HCT116 (cell line): ENCODE results near the gene NUDT16L1. TPM values are rescaled to one million over a fixed set of nuclear protein-coding genes. Genes with fewer than 3 reads are reported as not detected.

Source experiments
- ATAC-seq: fragments of 200-7000 bp; cut with Tn5 transposase; 2 replicates; pipeline ENCODE4 v1.9.1; 2020; ENCODE audit warnings: mild to moderate bottlenecking, moderate library complexity
- BruUV-seq: library from RNA; stranded (reverse); fragments of 400-500 nt; replicated peaks from 2 replicates; lab custom pipeline; 2021; lab: Mats Ljungman, UMichigan
- CTCF ChIA-PET: fragments of 300-600 bp; sonication (Branson Sonifier 250); formaldehyde crosslinking; loops from one replicate; lab custom pipeline; 2021; ENCODE audit warnings: antibody characterized with exemption; lab: Charles Lee
- POLR2A ChIA-PET: fragments of 300-600, 350-600 bp; sonication (Branson Sonifier 250); formaldehyde crosslinking; loops from one replicate; lab custom pipeline; 2021; ENCODE audit warnings: antibody characterized with exemption; lab: Charles Lee
- RAD21 ChIA-PET, 2 experiments: fragments of 300-600 bp; sonication (Branson Sonifier 250); formaldehyde crosslinking; loops; one replicate each; lab custom pipeline; 2023; ENCODE audit warnings: low total read pairs in 2 of 2; ENCODE audit not compliant: uncharacterized antibody in 2 of 2, unreplicated experiment in 2 of 2, low non-redundant PET in 1 of 2; lab: Charles Lee
- DNase-seq: peaks from one replicate; pipeline ENCODE4 v3.0.0-alpha.2; 2010; ENCODE audit warnings: low read depth, low spot score
- H2AFZ ChIP-seq: fragments of 200-600 bp; shearing (Covaris generic), sonication (generic); 2 replicates; pipeline ENCODE4 v1.6.1; 2017; ENCODE audit warnings: low read depth, mixed run types, mixed read lengths, antibody characterized with exemption, low read length; ENCODE audit not compliant: poor library complexity, severe bottlenecking
- H3K27ac ChIP-seq: 2 replicates; pipeline ENCODE4 v1.5.1; 2012; ENCODE audit warnings: low read depth, low read length
- H3K27me3 ChIP-seq: fragments of 200-600 bp; sonication (generic); 2 replicates; pipeline ENCODE4 v1.6.1; 2016; ENCODE audit warnings: mixed run types, low read length, mixed read lengths; ENCODE audit not compliant: insufficient read depth
- H3K36me3 ChIP-seq, 2 experiments: fragments of 200-500 bp in 1 of 2; fragments of 200-600 bp in 1 of 2; sonication (Bioruptor generic) in 1 of 2; sonication (generic) in 1 of 2; 2 replicates each; pipeline versions ENCODE4 v1.5.1 to v1.6.1; 2014 to 2016; ENCODE audit warnings: low read length in 2 of 2, inconsistent platforms in 1 of 2, mixed read lengths in 1 of 2, mixed run types in 1 of 2; ENCODE audit not compliant: insufficient read depth in 2 of 2, control insufficient read depth in 1 of 2
- H3K4me1 ChIP-seq, 2 experiments: fragments of 200-600 bp in 1 of 2; sonication (generic) in 1 of 2; 2 replicates each; pipeline versions ENCODE4 v1.5.1 to v1.6.1; 2012 to 2017; ENCODE audit warnings: low read length in 2 of 2, inconsistent platforms in 1 of 2, mild to moderate bottlenecking in 1 of 2, mixed read lengths in 1 of 2, mixed run types in 1 of 2, moderate library complexity in 1 of 2; ENCODE audit not compliant: insufficient read depth in 2 of 2, control insufficient read depth in 1 of 2
- H3K4me2 ChIP-seq: fragments of 200-600 bp; sonication (generic); 2 replicates; pipeline ENCODE4 v1.6.1; 2017; ENCODE audit warnings: mixed run types, low read length, mixed read lengths
- H3K4me3 ChIP-seq, 2 experiments: fragments of 200-600 bp in 1 of 2; sonication (generic) in 1 of 2; replicated peaks in 1 of 2; 2 replicates each; pipeline ENCODE4 v1.5.1; 2011 to 2016; ENCODE audit warnings: low read length in 2 of 2, control low read depth in 1 of 2, low read depth in 1 of 2, mild to moderate bottlenecking in 1 of 2, mixed read lengths in 1 of 2, mixed run types in 1 of 2
- H3K79me2 ChIP-seq: fragments of 200-600 bp; sonication (generic); 2 replicates; pipeline ENCODE4 v1.6.1; 2017; ENCODE audit warnings: mild to moderate bottlenecking, mixed run types, low read length, moderate library complexity, mixed read lengths; ENCODE audit not compliant: insufficient read depth
- H3K9ac ChIP-seq: fragments of 200-600 bp; sonication (generic); 2 replicates; pipeline ENCODE4 v1.6.1; 2016; ENCODE audit warnings: low read length, mixed read lengths
- H3K9me2 ChIP-seq: fragments of 200-600 bp; sonication (generic), shearing (Covaris generic); 2 replicates; pipeline ENCODE4 v1.6.1; 2017; ENCODE audit warnings: mixed run types, mild to moderate bottlenecking, moderate library complexity; ENCODE audit not compliant: insufficient read depth
- H3K9me3 ChIP-seq, 2 experiments: fragments of 200-500 bp in 1 of 2; fragments of 200-600 bp in 1 of 2; sonication (Bioruptor generic) in 1 of 2; sonication (generic) in 1 of 2; 2 replicates each; pipeline ENCODE4 v1.6.1; 2014 to 2017; ENCODE audit warnings: low read length in 2 of 2, mixed read lengths in 2 of 2, inconsistent platforms in 1 of 2, low read depth in 1 of 2, mild to moderate bottlenecking in 1 of 2, mixed run types in 1 of 2, moderate library complexity in 1 of 2; ENCODE audit not compliant: control insufficient read depth in 1 of 2, insufficient read depth in 1 of 2
- H4K20me1 ChIP-seq: fragments of 200-600 bp; sonication (generic), shearing (Covaris generic); 2 replicates; pipeline ENCODE4 v1.6.1; 2017; ENCODE audit warnings: mixed run types, mild to moderate bottlenecking, moderate library complexity; ENCODE audit not compliant: insufficient read depth
- EZH2 ChIP-seq: fragments of 200-600 bp; sonication (generic); IDR thresholded peaks from 2 replicates; pipeline ENCODE4 v1.6.1; 2017; ENCODE audit warnings: antibody characterized with exemption, mixed run types
- intact Hi-C: fragments of 100-400 bp; cut with micrococcal nuclease; formaldehyde crosslinking; loops from 2 replicates; pipeline ENCODE4 v1.10.0; 2022
- microRNA-seq: library from miRNA; unstranded; fragments of <30 nt; microRNA quantifications from one replicate; pipeline ENCODE4, GENCODE V29; 2016; ENCODE audit warnings: borderline number of aligned reads
- total RNA-seq: library from RNA; stranded (reverse); gene quantifications from one replicate; pipeline ENCODE4 v1.2.1, GENCODE V29; 2021; ENCODE audit not compliant: unreplicated experiment

Gene NUDT16L1
- total RNA-seq, 1 experiment from 2014 or later = 23.4 TPM

- ATAC-seq (peak; percentile 64), DNase-seq (no peak)
- Histone ChIP-seq H3K9ac (no peak overlapping the region), H3K27me3 (no peaks in the 10 kb centered on the region), H4K20me1 (no peaks in the 10 kb centered on the region), H3K36me3 (no peaks in the 10 kb centered on the region), H3K4me3 (no peak overlapping the region), H3K9me2 (no peaks in the 10 kb centered on the region), H3K4me1 (no peaks in the 10 kb centered on the region), H3K27ac (no peak overlapping the region), H3K4me2 (no peak overlapping the region), H2AFZ (no peak overlapping the region), H3K9me3 (no peaks in the 10 kb centered on the region), H3K79me2 (no peaks in the 10 kb centered on the region)
- intact Hi-C loops = no loop called here
- no peak for TF ChIP-seq EZH2
- ChIA-PET RAD21 (no interaction called here), CTCF (no interaction called here), POLR2A (no interaction called here)
- BruUV-seq = no TSS peak
Observed at GRCh38 chr16:4745274-4745569, 51.9 kb downstream of the NUDT16L1 start.

Small RNA genes lying within 50 kb of the gene (microRNA-seq; reads per million reads assigned to microRNA genes)
- not detected for gene MIR6769A

Other genes starting within 250 kb of the NUDT16L1 start
- 76.7 TPM for gene NMRAL1, start 218.9 kb upstream of the NUDT16L1 start, total RNA-seq
- 55.1 TPM for gene HMOX2, start 217.2 kb upstream of the NUDT16L1 start, total RNA-seq
- 7.2 TPM for gene CDIP1, start 154.8 kb upstream of the NUDT16L1 start, total RNA-seq
- gene C16orf96, start 137.2 kb upstream of the NUDT16L1 start, total RNA-seq = 0.10 TPM
- gene UBALD1, start 78.7 kb upstream of the NUDT16L1 start, total RNA-seq = 45.9 TPM
- 50.6 TPM for gene MGRN1, start 68.7 kb upstream of the NUDT16L1 start, total RNA-seq
- gene ANKS3, start 40.7 kb downstream of the NUDT16L1 start, total RNA-seq = 25.5 TPM
- 1.0 TPM for gene DNAAF8, start 41.0 kb downstream of the NUDT16L1 start, total RNA-seq
- gene ZNF500, start 73.6 kb downstream of the NUDT16L1 start, total RNA-seq = 20.1 TPM
- not detected for gene SEPTIN12, start 94.8 kb downstream of the NUDT16L1 start, total RNA-seq
- 3.3 TPM for gene SMIM22, start 101.8 kb downstream of the NUDT16L1 start, total RNA-seq
- 20.1 TPM for gene ROGDI, start 109.1 kb downstream of the NUDT16L1 start, total RNA-seq
- gene GLYR1, start 153.7 kb downstream of the NUDT16L1 start, total RNA-seq = 50.0 TPM
- gene UBN1, start 153.9 kb downstream of the NUDT16L1 start, total RNA-seq = 31.9 TPM
- gene PPL, start 243.6 kb downstream of the NUDT16L1 start, total RNA-seq = 56.4 TPM